ENCODE measurements around the gene KIRREL2. TPM values are rescaled to one million over a fixed set of nuclear protein-coding genes. Genes with fewer than 3 reads are reported as not detected.

KIRREL2 gene
- polyA plus RNA-seq, 3 donors: not detected

- Histone ChIP-seq H3K9ac (ENCODE audit: insufficient read depth, low read length, poor library complexity, severe bottlenecking) (no peak overlapping the region), H3K4me2 (replicated peaks; ENCODE audit: extremely low read depth, low read length, poor library complexity, severe bottlenecking) (no peak overlapping the region), H3K4me1 (ENCODE audit: control insufficient read depth in 1 of 2, insufficient read depth in 2 of 2, low read length in 2 of 2) (peaks cover 14 to 25% of the 10 kb centered on the region in 2 donors), H3K4me3 (replicated peaks in 1 of 3; ENCODE audit: low read depth in 2 of 3, low read length in 3 of 3) (no peak overlapping the region), H3K79me2 (ENCODE audit: insufficient read depth, low read length) (peaks cover 72% of the 10 kb centered on the region), H3K36me3 (replicated peaks in 1 of 2; ENCODE audit: control insufficient read depth in 1 of 2, insufficient read depth in 2 of 2, low read length in 2 of 2) (peaks cover 75 to 88% of the 10 kb centered on the region in 2 donors), H3K27me3 (ENCODE audit: control insufficient read depth in 2 of 2, insufficient read depth in 2 of 2, low read length in 2 of 2) (no peaks in the 10 kb centered on the region), H4K20me1 (ENCODE audit: insufficient read depth, low read length) (peaks cover 97% of the 10 kb centered on the region), H3K27ac (ENCODE audit: low read depth in 1 of 2, low read length in 2 of 2) (no peak overlapping the region), H2AFZ (ENCODE audit: insufficient read depth, low read depth, low read length, poor library complexity, severe bottlenecking) (no peak overlapping the region), H3K9me3 (replicated peaks in 1 of 2; ENCODE audit: control insufficient read depth in 1 of 2, insufficient read depth in 1 of 2, low read length in 2 of 2) (no peaks in the 10 kb centered on the region)
- Mint-ChIP-seq H3K36me3 (peaks cover 75 to 87% of the 10 kb centered on the region in 2 donors), H3K27ac (peak overlapping the region in 2 of 7 donors; percentile 10 to 40), H3K27me3 (ENCODE audit: low read depth in 3 of 3) (peaks cover 0 to 1% (median 0%) of the 10 kb centered on the region in 3 donors), H3K4me1 (peaks cover 20% of the 10 kb centered on the region), H3K4me3 (no peak overlapping the region), H3K9me3 (peaks cover 0 to 2% (median 0%) of the 10 kb centered on the region in 7 donors)
- no peak for TF ChIP-seq CTCF (IDR thresholded peaks at IDR 0.05)
- DNase-seq: no peak
- intact Hi-C loops (cut with micrococcal nuclease): no loop called here
- 86% methylated on average over 1 of the region's 2 CpGs for WGBS (ENCODE audit: insufficient coverage)
Observed at GRCh38 chr19:35894342-35894741, 37.6 kb downstream of the KIRREL2 start.

DNA sequence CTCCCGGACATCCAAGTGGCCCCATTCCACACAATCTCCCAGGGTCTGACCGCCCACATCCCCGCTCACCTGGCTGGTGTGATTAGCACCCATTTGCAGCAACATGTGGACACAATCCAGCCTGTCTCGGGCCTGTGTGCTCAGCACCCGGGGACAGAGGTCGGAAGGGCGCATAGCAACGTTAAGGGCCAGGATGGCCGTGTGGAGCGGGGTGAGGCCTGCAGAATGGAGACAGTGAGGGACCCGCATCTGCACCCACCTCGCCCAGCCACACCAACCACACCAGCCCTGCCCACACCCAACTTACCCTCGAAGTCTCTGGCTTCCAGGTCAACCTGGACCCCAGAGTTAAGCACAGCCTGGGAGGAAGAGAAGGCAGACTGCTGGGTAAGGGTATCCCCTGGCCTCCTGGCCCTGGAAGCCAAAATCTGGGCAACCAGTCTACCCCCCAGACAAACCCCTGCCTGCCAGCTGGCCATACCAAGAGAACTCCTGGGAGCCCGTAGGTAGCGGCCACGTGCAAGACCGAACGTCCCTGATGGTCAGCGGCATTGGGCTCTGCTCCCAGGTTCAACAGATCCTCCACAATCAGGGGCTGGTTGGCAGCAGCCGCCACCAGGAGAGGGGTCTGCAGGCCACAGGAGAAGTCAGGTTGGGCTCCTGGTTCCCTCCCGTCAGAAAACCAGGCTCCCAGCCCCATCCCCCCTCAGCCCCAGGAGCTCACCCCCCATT is 39.4 kb downstream of the KIRREL2 start:
- Histone ChIP-seq H3K79me2 (ENCODE audit: insufficient read depth, low read length) (peaks cover 83% of the 10 kb centered on the region), H3K27ac (ENCODE audit: low read depth in 1 of 2, low read length in 2 of 2) (peak overlapping the region; percentile 7 to 31), H4K20me1 (ENCODE audit: insufficient read depth, low read length) (peaks cover 84% of the 10 kb centered on the region), H3K4me3 (replicated peaks in 1 of 3; ENCODE audit: low read depth in 2 of 3, low read length in 3 of 3) (peak overlapping the region in 1 of 3 experiments; percentile 99), H3K9me3 (replicated peaks in 1 of 2; ENCODE audit: control insufficient read depth in 1 of 2, insufficient read depth in 1 of 2, low read length in 2 of 2) (no peaks in the 10 kb centered on the region), H3K4me2 (replicated peaks; ENCODE audit: extremely low read depth, low read length, poor library complexity, severe bottlenecking) (no peak overlapping the region), H3K4me1 (ENCODE audit: control insufficient read depth in 1 of 2, insufficient read depth in 2 of 2, low read length in 2 of 2) (peaks cover 18 to 29% of the 10 kb centered on the region in 2 donors), H3K36me3 (replicated peaks in 1 of 2; ENCODE audit: control insufficient read depth in 1 of 2, insufficient read depth in 2 of 2, low read length in 2 of 2) (peaks cover 58 to 71% of the 10 kb centered on the region in 2 donors), H3K9ac (ENCODE audit: insufficient read depth, low read length, poor library complexity, severe bottlenecking) (no peak overlapping the region), H3K27me3 (ENCODE audit: control insufficient read depth in 2 of 2, insufficient read depth in 2 of 2, low read length in 2 of 2) (no peaks in the 10 kb centered on the region), H2AFZ (ENCODE audit: insufficient read depth, low read depth, low read length, poor library complexity, severe bottlenecking) (no peak overlapping the region)
- H3K27ac Mint-ChIP-seq: peak overlapping the region in 3 of 7 donors; percentile 38 to 65 (median 55)
- TF ChIP-seq CTCF (IDR thresholded peaks at IDR 0.05): no peak
- H3K9me3 Mint-ChIP-seq: peaks cover 0 to 2% (median 0%) of the 10 kb centered on the region in 7 donors
- peaks cover 22% of the 10 kb centered on the region for H3K4me1 Mint-ChIP-seq
- peak overlapping the region in 1 of 2 donors; percentile 24 for H3K4me3 Mint-ChIP-seq
- intact Hi-C loops (cut with micrococcal nuclease): no loop called here
- DNase-seq: no peak
- peaks cover 61 to 70% of the 10 kb centered on the region in 2 donors for H3K36me3 Mint-ChIP-seq
- 97% methylated on average over 19 of the region's 21 CpGs for WGBS (ENCODE audit: insufficient coverage)
- H3K27me3 Mint-ChIP-seq (ENCODE audit: low read depth in 3 of 3): no peaks in the 10 kb centered on the region

All from CD14-positive monocyte (primary cell).